ENCODE results near the gene CCDC6. TPM values are rescaled to one million over a fixed set of nuclear protein-coding genes. Genes with fewer than 3 reads are reported as not detected.

Gene CCDC6
- total and polyA plus RNA-seq, 9 of the 15 experiments (the other 6 are each of a cell fraction or from before 2014, with no cell fraction given) = 10.4 to 41.0 (median 20.9) TPM

DNA sequence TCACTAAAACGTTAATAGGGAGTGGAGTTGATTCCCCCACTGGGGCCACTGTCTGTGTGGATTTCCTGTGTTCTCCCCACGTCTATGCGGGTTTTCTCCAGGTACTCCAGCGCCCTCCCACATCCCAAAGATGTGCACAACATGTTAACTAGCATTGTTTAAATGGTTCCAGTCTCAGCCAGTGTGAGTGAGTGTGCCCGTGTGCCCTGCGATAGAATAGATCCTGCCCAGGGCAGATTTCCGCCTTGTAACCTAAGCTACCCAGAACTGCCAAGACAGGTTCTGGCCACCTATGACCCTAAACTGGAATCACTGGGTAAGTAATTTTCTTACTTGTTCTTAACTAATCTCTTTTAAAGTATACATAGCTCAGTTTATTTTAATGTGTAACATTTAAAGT, 58.5 kb downstream of the CCDC6 start (continued):
- TF ChIP-seq, protein P1, sequence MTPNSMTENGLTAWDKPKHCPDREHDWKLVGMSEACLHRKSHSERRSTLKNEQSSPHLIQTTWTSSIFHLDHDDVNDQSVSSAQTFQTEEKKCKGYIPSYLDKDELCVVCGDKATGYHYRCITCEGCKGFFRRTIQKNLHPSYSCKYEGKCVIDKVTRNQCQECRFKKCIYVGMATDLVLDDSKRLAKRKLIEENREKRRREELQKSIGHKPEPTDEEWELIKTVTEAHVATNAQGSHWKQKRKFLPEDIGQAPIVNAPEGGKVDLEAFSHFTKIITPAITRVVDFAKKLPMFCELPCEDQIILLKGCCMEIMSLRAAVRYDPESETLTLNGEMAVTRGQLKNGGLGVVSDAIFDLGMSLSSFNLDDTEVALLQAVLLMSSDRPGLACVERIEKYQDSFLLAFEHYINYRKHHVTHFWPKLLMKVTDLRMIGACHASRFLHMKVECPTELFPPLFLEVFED (CRISPR knock-in tag; conservative IDR thresholded peaks at IDR 0.05) = no peak
- TF ChIP-seq CREM (IDR thresholded peaks at IDR 0.05; ENCODE audit: low read depth) = no peak
- TF ChIP-seq ZNF511 (CRISPR knock-in tag; IDR thresholded peaks at IDR 0.05) = no peak
- no peak for TF ChIP-seq CTCFL (IDR thresholded peaks at IDR 0.05; ENCODE audit: borderline replicate concordance, insufficient read depth, low read depth, low read length, poor library complexity, severe bottlenecking)
- TF ChIP-seq ZNF282 (CRISPR knock-in tag; IDR thresholded peaks at IDR 0.05) = no peak
- TF ChIP-seq, protein P2, sequence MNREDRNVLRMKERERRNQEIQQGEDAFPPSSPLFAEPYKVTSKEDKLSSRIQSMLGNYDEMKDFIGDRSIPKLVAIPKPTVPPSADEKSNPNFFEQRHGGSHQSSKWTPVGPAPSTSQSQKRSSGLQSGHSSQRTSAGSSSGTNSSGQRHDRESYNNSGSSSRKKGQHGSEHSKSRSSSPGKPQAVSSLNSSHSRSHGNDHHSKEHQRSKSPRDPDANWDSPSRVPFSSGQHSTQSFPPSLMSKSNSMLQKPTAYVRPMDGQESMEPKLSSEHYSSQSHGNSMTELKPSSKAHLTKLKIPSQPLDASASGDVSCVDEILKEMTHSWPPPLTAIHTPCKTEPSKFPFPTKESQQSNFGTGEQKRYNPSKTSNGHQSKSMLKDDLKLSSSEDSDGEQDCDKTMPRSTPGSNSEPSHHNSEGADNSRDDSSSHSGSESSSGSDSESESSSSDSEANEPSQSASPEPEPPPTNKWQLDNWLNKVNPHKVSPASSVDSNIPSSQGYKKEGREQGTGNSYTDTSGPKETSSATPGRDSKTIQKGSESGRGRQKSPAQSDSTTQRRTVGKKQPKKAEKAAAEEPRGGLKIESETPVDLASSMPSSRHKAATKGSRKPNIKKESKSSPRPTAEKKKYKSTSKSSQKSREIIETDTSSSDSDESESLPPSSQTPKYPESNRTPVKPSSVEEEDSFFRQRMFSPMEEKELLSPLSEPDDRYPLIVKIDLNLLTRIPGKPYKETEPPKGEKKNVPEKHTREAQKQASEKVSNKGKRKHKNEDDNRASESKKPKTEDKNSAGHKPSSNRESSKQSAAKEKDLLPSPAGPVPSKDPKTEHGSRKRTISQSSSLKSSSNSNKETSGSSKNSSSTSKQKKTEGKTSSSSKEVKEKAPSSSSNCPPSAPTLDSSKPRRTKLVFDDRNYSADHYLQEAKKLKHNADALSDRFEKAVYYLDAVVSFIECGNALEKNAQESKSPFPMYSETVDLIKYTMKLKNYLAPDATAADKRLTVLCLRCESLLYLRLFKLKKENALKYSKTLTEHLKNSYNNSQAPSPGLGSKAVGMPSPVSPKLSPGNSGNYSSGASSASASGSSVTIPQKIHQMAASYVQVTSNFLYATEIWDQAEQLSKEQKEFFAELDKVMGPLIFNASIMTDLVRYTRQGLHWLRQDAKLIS (CRISPR knock-in tag; IDR thresholded peaks at IDR 0.05) = no peak
- TF ChIP-seq HDAC6 (IDR thresholded peaks at IDR 0.05; ENCODE audit: low read depth, low read length) = no peak
- no peak for TF ChIP-seq THAP12 (CRISPR knock-in tag; IDR thresholded peaks at IDR 0.05)
- TF ChIP-seq TARDBP (IDR thresholded peaks at IDR 0.05) = no peak
- no peak for TF ChIP-seq SRF (CRISPR knock-in tag; IDR thresholded peaks at IDR 0.05)
- TF ChIP-seq MYNN (IDR thresholded peaks at IDR 0.05) = no peak
- TF ChIP-seq MYNN (CRISPR knock-in tag; IDR thresholded peaks at IDR 0.05) = no peak
- TF ChIP-seq FOXM1 (IDR thresholded peaks at IDR 0.05; ENCODE audit: low read depth) = no peak
- TF ChIP-seq FOXM1 (CRISPR knock-in tag; IDR thresholded peaks at IDR 0.05; ENCODE audit: low read depth) = no peak
- TF ChIP-seq DNMT1 (IDR thresholded peaks at IDR 0.05) = no peak
- no peak for TF ChIP-seq RB1 (IDR thresholded peaks at IDR 0.05; ENCODE audit: low read depth)
